Duodenal mucosa (tissue), 2 donors: Measurements from ENCODE around the gene MTHFSD.
A peak's percentile ranks its signal among the peaks of the same experiment; 100 is the strongest.

Experiments used
- H3K27ac ChIP-seq: one replicate; pipeline ENCODE4 v1.7.0; 2013; ENCODE audit warnings: low read depth, low read length
- H3K27me3 ChIP-seq, 2 donors: one replicate each; pipeline ENCODE4 v1.7.0; 2013; ENCODE audit warnings: low read length in 2 of 2, control low read depth in 1 of 2; ENCODE audit not compliant: insufficient read depth in 2 of 2, control insufficient read depth in 1 of 2
- H3K36me3 ChIP-seq, 2 donors: one replicate each; pipeline ENCODE4 v1.7.0; 2013; ENCODE audit warnings: low read length in 2 of 2, control low read depth in 1 of 2; ENCODE audit not compliant: insufficient read depth in 2 of 2, control insufficient read depth in 1 of 2
- H3K4me1 ChIP-seq, 2 donors: one replicate each; pipeline ENCODE4 v1.7.0; 2013; ENCODE audit warnings: low read length in 2 of 2, control low read depth in 1 of 2; ENCODE audit not compliant: insufficient read depth in 2 of 2, control insufficient read depth in 1 of 2
- H3K4me3 ChIP-seq, 2 donors: one replicate each; pipeline ENCODE4 v1.7.0; 2013; ENCODE audit warnings: low read length in 2 of 2, low read depth in 1 of 2
- H3K9ac ChIP-seq, 2 donors: one replicate each; pipeline ENCODE4 v1.7.0; 2013; ENCODE audit warnings: low read length in 2 of 2, low read depth in 1 of 2
- H3K9me3 ChIP-seq, 2 donors: one replicate each; pipeline ENCODE4 v1.7.0; 2013; ENCODE audit warnings: low read length in 2 of 2, control low read depth in 1 of 2; ENCODE audit not compliant: control insufficient read depth in 1 of 2

The MTHFSD gene

DNA sequence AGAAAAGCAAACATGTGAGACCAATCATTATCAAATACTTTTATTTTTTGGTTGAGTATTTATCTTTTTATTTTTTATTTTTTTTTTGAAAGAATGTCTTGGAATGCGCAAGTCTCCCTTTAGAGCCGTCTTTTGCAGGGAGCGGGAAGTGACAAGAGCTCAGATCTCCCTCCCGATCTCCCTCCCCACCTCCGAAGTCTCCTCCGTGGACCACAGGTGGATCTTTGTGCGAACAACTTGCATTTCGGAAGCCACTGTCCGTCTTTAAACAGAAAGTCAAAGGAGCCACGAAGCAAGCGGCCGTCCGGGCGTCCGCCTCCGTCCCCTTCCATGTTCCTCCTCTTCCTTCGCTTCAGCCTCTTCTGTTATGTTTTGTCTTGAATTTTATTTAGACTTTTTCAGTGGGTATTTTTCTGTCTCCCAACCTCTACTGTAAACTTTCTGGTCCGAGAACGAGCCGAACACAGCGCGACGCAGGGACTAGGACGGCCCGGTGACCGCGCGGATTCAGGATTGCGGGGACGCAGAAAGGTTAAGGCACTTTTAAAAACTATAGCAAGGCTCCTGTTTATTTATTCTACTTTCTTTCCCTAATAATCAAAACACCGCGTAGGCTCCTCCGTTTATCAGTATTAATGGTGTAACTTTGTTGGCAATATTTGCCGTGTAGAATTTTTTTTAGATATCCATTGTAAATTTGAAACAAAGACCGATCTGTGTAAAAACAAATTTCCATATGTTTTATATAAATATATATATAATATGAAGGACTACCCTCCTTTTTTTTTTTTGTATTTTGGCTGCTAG, 41.4 kb downstream of the MTHFSD start:
- H3K4me1 ChIP-seq: peaks cover 0 to 15% of the 10 kb centered on the region in 2 donors
- no peaks in the 10 kb centered on the region for H3K9me3 ChIP-seq
- peak overlapping the region in 1 of 2 donors; percentile 68 for H3K4me3 ChIP-seq
- H3K27me3 ChIP-seq: peaks cover 47 to 58% of the 10 kb centered on the region in 2 donors
- H3K36me3 ChIP-seq: peaks cover 0 to 4% of the 10 kb centered on the region in 2 donors
- H3K9ac ChIP-seq: peak overlapping the region; percentile 21 to 54
- H3K27ac ChIP-seq: no peak overlapping the region

DNA sequence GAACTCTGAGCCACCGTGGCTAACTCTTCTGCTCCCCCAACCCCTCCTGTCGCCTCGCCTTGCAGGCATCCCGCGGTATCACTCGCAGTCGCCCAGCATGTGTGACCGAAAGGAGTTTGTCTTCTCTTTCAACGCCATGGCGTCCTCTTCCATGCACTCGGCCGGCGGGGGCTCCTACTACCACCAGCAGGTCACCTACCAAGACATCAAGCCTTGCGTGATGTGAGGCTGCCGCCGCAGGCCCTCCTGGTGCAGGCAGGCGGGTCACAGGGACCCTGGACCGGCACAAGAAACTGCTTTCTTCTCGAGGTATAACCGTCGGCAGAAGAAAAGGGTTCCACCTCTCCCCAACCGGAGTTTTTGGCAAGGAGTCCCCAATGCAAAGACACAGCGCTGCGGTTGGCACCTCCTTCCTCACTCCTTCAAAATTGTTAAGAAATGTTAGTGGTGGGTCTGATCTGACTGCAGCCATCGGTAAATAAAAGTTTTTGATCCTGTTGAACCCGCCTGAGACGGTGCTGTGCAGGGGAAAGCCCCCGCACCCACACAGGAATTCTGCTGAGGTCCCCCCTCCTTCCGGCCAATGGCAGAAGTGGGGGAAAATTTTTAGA, 42.1 kb downstream of the MTHFSD start:
- peak overlapping the region; percentile 61 to 68 for H3K4me3 ChIP-seq
- peak overlapping the region; percentile 56 for H3K27ac ChIP-seq
- no peaks in the 10 kb centered on the region for H3K9me3 ChIP-seq
- peaks cover 0 to 11% of the 10 kb centered on the region in 2 donors for H3K4me1 ChIP-seq
- H3K9ac ChIP-seq: peak overlapping the region; percentile 38 to 61
- H3K27me3 ChIP-seq: peaks cover 48 to 64% of the 10 kb centered on the region in 2 donors
- H3K36me3 ChIP-seq: peaks cover 0 to 4% of the 10 kb centered on the region in 2 donors

DNA sequence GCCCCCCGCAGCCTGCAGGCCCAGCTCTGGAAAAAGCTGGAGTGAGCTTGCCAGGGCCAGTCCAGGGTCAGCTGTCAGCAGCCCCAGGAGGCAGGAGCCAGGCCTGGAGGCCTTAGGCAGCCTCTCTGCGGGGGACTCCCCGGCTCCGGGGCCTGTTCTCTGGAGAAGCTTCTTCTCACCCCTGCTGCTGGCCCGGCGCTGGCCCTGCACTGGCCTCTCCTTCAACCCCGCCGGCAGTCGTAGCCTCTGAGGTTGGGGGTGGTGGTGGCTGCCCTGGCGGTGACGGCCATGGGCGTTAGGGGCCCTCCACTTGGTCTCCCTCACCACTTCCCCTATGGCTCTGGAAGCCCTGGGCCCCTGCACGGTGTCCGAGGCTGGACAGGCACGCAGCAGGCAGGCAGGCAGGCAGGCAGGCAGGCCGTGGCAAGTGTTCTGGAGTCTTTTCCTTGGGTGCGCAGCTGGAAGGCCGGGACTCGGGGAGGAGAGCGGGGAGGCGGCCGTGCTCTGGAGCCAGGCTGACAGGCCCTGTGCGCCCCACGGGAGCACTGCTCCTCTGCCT, 42.7 kb downstream of the MTHFSD start:
- Histone ChIP-seq H3K27me3 (peaks cover 49 to 67% of the 10 kb centered on the region in 2 donors), H3K36me3 (peaks cover 0 to 4% of the 10 kb centered on the region in 2 donors), H3K4me3 (peak overlapping the region; percentile 61 to 68), H3K27ac (peak overlapping the region; percentile 56), H3K4me1 (peaks cover 0 to 6% of the 10 kb centered on the region in 2 donors), H3K9ac (peak overlapping the region in 1 of 2 donors; percentile 61), H3K9me3 (no peaks in the 10 kb centered on the region)

DNA sequence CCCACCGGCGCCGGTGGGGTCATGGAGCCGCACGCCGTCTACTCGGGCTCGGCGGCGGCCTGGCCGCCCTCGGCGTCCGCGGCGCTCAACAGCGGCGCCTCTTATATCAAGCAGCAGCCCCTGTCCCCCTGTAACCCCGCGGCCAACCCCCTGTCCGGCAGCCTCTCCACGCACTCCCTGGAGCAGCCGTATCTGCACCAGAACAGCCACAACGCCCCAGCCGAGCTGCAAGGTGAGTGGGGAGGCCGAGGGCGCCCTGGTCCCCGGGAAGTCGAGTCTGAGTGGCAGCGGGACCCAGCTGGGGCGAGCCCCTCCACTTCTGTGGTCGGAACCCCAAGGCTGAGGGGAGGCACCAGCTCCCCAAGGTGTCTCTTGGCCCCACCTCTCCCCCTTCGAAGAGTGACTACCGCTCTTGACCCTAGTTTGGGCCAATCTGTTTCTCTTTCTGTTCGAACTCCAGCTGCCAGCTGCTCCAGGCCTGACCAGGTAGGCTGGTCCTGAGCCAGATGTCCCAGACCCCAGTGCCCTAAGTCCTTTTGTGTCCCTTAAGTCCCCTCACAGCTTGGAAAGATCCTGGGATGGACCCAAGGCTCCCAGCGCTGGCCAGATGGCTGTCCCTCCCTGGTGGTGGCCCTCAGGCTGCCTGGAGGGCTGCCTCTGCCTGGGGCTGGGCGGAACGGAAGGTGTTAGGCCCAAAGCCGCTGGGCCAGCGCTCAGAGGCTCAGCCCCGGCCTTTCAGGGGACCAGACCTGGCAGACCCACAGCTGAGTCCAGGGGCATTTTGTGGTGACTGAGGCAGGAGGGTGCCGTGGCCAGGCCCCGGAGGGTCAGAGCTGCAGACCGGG, 43.5 kb downstream of the MTHFSD start:
- H3K4me1 ChIP-seq: peaks cover 0 to 6% of the 10 kb centered on the region in 2 donors
- peaks cover 0 to 4% of the 10 kb centered on the region in 2 donors for H3K36me3 ChIP-seq
- peaks cover 51 to 67% of the 10 kb centered on the region in 2 donors for H3K27me3 ChIP-seq
- no peaks in the 10 kb centered on the region for H3K9me3 ChIP-seq
- H3K9ac ChIP-seq: peak overlapping the region; percentile 48 to 61
- peak overlapping the region; percentile 61 to 68 for H3K4me3 ChIP-seq
- peak overlapping the region; percentile 80 for H3K27ac ChIP-seq

DNA sequence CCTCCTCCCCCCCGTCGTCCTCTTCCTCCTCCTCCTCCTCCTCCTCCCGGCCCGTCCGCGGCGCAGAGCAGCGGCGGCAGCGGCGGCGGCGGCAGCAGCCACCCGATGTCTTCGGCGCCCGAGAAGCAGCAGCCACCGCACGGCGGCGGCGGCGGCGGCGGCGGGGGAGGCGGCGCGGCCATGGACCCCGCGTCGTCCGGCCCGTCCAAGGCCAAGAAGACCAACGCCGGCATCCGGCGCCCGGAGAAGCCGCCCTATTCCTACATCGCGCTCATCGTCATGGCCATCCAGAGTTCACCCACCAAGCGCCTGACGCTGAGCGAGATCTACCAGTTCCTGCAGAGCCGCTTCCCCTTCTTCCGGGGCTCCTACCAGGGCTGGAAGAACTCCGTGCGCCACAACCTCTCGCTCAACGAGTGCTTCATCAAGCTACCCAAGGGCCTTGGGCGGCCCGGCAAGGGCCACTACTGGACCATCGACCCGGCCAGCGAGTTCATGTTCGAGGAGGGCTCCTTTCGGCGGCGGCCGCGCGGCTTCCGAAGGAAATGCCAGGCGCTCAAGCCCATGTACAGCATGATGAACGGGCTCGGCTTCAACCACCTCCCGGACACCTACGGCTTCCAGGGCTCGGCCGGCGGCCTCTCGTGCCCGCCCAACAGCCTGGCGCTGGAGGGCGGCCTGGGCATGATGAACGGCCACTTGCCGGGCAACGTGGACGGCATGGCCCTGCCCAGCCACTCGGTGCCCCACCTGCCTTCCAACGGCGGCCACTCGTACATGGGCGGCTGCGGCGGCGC, 44.4 kb downstream of the MTHFSD start, which contains the start of gene FOXF1:
TSS of gene FOXF1 (plus strand) at position 63 of the 797 bp plus-strand sequence. CDS start at position 106, 43 bp downstream.
- peak within 1 kb of the TSS; percentile 80 for H3K27ac ChIP-seq

DNA sequence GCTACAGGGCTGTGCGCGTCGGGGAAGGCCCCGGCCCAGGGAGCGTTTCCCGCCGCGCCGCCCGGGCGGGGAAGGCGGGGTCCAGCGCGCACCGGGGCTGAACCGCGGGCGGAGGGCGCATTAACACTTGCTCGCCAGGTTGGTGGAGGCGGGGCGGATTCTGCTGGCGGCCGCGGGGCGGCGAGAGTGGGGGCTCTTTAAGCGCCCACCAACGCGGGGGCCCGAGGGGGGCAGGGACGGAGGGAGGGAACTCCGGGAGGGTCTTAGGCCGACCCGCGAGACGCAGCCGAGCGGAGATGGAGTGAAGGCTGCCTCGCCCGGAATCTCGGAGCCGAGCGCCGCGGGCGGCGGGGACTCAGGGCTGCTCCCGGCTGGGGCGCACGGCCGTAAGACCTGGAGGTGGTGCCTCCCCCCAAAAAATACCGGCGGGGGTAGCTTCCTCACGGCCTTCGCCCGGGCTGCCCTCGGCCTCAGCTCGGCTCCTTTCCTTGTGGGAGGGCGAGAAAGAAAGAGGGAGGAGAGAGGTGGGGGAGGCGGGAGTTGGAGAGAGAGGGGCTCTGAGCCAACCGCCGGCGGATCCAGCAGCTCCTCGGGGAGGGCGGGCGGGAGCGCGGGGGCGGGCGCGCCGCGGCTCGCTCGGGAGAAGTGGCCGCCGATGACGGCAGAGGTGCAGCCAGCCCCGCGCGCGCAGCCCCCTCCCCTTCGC, 45.1 kb downstream of the MTHFSD start:
- Histone ChIP-seq H3K4me3 (peak overlapping the region; percentile 69 to 73), H3K9ac (peak overlapping the region in 1 of 2 donors; percentile 48), H3K9me3 (no peaks in the 10 kb centered on the region), H3K4me1 (peaks cover 0 to 9% of the 10 kb centered on the region in 2 donors), H3K27me3 (peaks cover 54 to 65% of the 10 kb centered on the region in 2 donors), H3K27ac (peak overlapping the region; percentile 80), H3K36me3 (peaks cover 0 to 1% of the 10 kb centered on the region in 2 donors)

More for the DNA sequence above, 44.4 kb downstream of the MTHFSD start, which contains the start of gene FOXF1:
- no peaks in the 10 kb centered on the region for H3K9me3 ChIP-seq
- peaks cover 0 to 6% of the 10 kb centered on the region in 2 donors for H3K4me1 ChIP-seq
- peak within 1 kb of the TSS; percentile 69 to 73 for H3K4me3 ChIP-seq
- peaks cover 0 to 4% of the 10 kb centered on the region in 2 donors for H3K36me3 ChIP-seq
- peaks cover 53 to 67% of the 10 kb centered on the region in 2 donors for H3K27me3 ChIP-seq
- H3K9ac ChIP-seq: peak within 1 kb of the TSS; percentile 48 to 61

DNA sequence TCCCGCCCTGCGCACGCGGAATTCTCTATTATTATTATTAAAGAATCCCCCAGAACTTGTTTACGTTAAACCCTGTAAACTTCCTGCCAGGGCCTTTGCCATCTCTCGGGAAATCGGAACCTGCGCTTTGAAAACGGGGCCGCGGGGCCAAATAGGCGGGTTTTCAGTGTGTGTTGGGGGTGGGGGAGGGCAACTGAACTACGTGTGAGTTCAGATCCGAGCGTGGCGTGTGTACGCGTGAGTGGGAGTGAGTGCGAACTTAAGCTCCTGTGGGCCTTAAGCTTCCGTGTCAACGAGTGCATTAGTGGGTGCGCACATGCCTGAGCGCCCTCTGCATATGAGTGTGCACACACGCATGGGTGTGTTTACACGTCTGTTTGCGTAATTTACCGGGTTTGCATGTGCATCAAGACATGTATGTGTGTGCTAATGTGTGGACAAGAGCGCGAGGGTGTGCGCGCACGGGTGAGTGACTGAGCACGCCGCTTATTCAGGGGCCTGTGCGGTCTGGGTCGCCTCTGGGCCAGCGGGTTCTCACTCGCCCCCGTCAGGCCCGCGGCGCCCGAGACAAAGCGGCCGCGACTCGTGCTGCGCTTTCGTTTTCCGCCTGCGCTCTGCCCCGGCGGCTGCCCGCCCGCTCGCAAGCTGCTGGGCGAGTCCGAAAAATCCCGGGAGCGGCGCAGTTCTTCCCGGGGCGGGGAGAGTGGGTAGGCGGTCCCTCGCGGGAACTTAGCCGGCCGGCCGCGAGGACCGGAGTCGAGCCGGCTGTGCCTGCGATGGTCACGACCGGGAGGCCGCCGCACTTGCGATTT, 45.9 kb downstream of the MTHFSD start:
- Histone ChIP-seq H3K4me3 (peak overlapping the region; percentile 69 to 73), H3K9me3 (no peaks in the 10 kb centered on the region), H3K9ac (peak overlapping the region; percentile 48 to 51), H3K36me3 (no peaks in the 10 kb centered on the region), H3K4me1 (peaks cover 0 to 15% of the 10 kb centered on the region in 2 donors), H3K27ac (peak overlapping the region; percentile 74), H3K27me3 (peaks cover 62 to 71% of the 10 kb centered on the region in 2 donors)
